ENCODE results near the gene CNTFR.

CNTFR gene

GRCh38 chr9:34570809-34571480 is 18.6 kb downstream of the CNTFR start:
- DNase-seq = no peak

GRCh38 chr9:34570376-34570775 is 19.1 kb downstream of the CNTFR start:
- DNase-seq = no peak

- DNase-seq = no peak
Measured at GRCh38 chr9:34568774-34569173, 20.8 kb downstream of the CNTFR start.

- no peak for DNase-seq
Measured at GRCh38 chr9:34568133-34568532, 21.4 kb downstream of the CNTFR start.

- DNase-seq = no peak
Measured at GRCh38 chr9:34566972-34567371, 22.6 kb downstream of the CNTFR start.

GRCh38 chr9:34566322-34566721 is 23.2 kb downstream of the CNTFR start:
- DNase-seq = no peak

GRCh38 chr9:34565856-34566255 is 23.7 kb downstream of the CNTFR start:
- DNase-seq = no peak

- DNase-seq = no peak
Measured at GRCh38 chr9:34564617-34565016, 24.9 kb downstream of the CNTFR start.

- DNase-seq = no peak
Measured at GRCh38 chr9:34563262-34563661, 26.3 kb downstream of the CNTFR start.

GRCh38 chr9:34562135-34562745 is 27.3 kb downstream of the CNTFR start:
- DNase-seq = no peak

GRCh38 chr9:34560599-34561214 is 28.8 kb downstream of the CNTFR start:
- no peak for DNase-seq

- peak; percentile 57 for DNase-seq
Measured at GRCh38 chr9:34559624-34560455, 29.7 kb downstream of the CNTFR start.

GRCh38 chr9:34558919-34559623 is 30.5 kb downstream of the CNTFR start:
- no peak for DNase-seq

- no peak for DNase-seq
Measured at GRCh38 chr9:34558364-34558763, 31.2 kb downstream of the CNTFR start.

- no peak for DNase-seq
Measured at GRCh38 chr9:34557426-34558321, 31.9 kb downstream of the CNTFR start.

GRCh38 chr9:34556949-34557348 is 32.6 kb downstream of the CNTFR start:
- no peak for DNase-seq

- no peak for DNase-seq
Measured at GRCh38 chr9:34555936-34556525, 33.5 kb downstream of the CNTFR start.

- no peak for DNase-seq
Measured at GRCh38 chr9:34555500-34555899, 34.0 kb downstream of the CNTFR start.

GRCh38 chr9:34555002-34555348 is 34.5 kb downstream of the CNTFR start:
- no peak for DNase-seq

GRCh38 chr9:34554211-34555001 is 35.1 kb downstream of the CNTFR start:
- DNase-seq = no peak
